GM10847 (cell line): ENCODE results near the gene TNFAIP3.

Experiments
- POLR2A ChIP-seq: IDR thresholded peaks from 2 replicates; pipeline ENCODE4 v1.6.1; 2011; ENCODE audit not compliant: insufficient read length; ENCODE audit errors: extremely low read depth

The TNFAIP3 gene

GRCh38 chr6:137904822-137905617 is 38.0 kb downstream of the TNFAIP3 start:
- TF ChIP-seq POLR2A, result no peak

GRCh38 chr6:137906020-137906472 is 39.0 kb downstream of the TNFAIP3 start:
- TF ChIP-seq POLR2A, result no peak

GRCh38 chr6:137907170-137907569 is 40.1 kb downstream of the TNFAIP3 start:
- no peak for TF ChIP-seq POLR2A

GRCh38 chr6:137909533-137909932 is 42.5 kb downstream of the TNFAIP3 start:
- no peak for TF ChIP-seq POLR2A

- no peak for TF ChIP-seq POLR2A
These were observed 43.4 kb downstream of the TNFAIP3 start for GRCh38 chr6:137910424-137910834.

GRCh38 chr6:137910843-137911456 is 43.9 kb downstream of the TNFAIP3 start:
- TF ChIP-seq POLR2A, result no peak

GRCh38 chr6:137911675-137912191 is 44.7 kb downstream of the TNFAIP3 start:
- TF ChIP-seq POLR2A, result no peak

GRCh38 chr6:137912813-137913212 is 45.8 kb downstream of the TNFAIP3 start:
- TF ChIP-seq POLR2A, result no peak

- no peak for TF ChIP-seq POLR2A
These were observed 46.4 kb downstream of the TNFAIP3 start for GRCh38 chr6:137913434-137913833.

- no peak for TF ChIP-seq POLR2A
These were observed 47.0 kb downstream of the TNFAIP3 start for GRCh38 chr6:137913996-137914529.

- no peak for TF ChIP-seq POLR2A
These were observed 47.6 kb downstream of the TNFAIP3 start for GRCh38 chr6:137914530-137915193.

- no peak for TF ChIP-seq POLR2A
These were observed 48.7 kb downstream of the TNFAIP3 start for GRCh38 chr6:137915790-137916189.

- no peak for TF ChIP-seq POLR2A
These were observed 50.7 kb downstream of the TNFAIP3 start for GRCh38 chr6:137917551-137918325.

- no peak for TF ChIP-seq POLR2A
These were observed 52.4 kb downstream of the TNFAIP3 start for GRCh38 chr6:137919502-137919823.

- TF ChIP-seq POLR2A, result no peak
These were observed 53.0 kb downstream of the TNFAIP3 start for GRCh38 chr6:137919837-137920730.
